SK-N-MC (cell line): ENCODE results near the gene BHLHE40.

Source experiments
- EZH2 ChIP-seq: fragments of 200-600 bp; sonication (generic); IDR thresholded peaks from one replicate; pipeline ENCODE4 v1.6.1; 2017; ENCODE audit warnings: antibody characterized with exemption
- POLR2AphosphoS5 ChIP-seq: IDR thresholded peaks from 2 replicates; pipeline ENCODE4 v1.6.1; 2012; ENCODE audit warnings: mild to moderate bottlenecking, low read depth, low read length, borderline replicate concordance

DNA sequence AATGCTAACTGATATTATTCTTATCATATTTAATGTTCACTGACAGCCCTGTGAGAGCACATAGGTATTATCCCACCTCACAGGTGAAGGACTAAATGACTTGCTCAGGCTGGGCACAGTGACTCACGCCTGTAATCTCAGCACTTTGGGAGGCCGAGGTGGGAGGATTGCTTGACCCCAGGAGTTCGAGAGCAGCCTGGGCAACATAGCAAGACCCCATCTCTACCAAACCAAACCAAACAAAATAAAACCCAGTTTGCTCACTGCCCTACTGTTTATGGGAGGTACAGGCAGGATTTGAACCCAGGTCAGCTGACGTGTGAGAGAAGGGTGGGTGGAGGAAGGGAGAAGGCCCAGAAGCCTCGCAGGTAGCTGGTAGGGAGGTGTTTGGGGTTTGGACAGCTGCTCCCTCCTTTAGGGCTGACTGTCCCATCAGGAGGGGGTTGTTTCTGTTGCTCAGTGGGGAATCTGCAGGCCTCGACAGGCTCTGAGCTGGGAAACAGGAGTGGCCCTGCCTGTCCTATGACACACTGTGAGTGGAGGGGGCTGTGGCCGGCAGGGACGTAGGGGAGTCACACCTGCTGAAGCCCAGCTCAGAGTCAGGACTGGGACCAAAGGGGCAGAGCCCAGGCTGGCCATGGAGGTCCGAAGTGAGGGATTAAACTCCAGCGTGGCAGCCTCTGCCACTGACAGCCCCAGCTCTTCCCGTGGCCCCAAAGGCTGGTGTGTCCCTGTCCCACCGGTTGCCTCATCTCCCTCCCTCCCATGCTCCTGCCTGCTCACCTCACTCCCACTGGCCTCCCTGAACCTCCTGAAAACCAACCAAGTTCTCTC, 25.3 kb downstream of the BHLHE40 start:
- TF ChIP-seq POLR2AphosphoS5 (no peak), EZH2 (no peak)
